Central memory CD4-positive, alpha-beta T cell (primary cell): Measurements from ENCODE around the gene STAT2.
"Not testable (repeated sequence)": the region's sequence is repeated elsewhere in the genome, so short reads cannot be mapped to it uniquely, and the experiment has no call there.

Experiments used
- DNase-seq: peaks from one replicate; pipeline ENCODE4 v3.0.0; 2022

Gene STAT2

DNA sequence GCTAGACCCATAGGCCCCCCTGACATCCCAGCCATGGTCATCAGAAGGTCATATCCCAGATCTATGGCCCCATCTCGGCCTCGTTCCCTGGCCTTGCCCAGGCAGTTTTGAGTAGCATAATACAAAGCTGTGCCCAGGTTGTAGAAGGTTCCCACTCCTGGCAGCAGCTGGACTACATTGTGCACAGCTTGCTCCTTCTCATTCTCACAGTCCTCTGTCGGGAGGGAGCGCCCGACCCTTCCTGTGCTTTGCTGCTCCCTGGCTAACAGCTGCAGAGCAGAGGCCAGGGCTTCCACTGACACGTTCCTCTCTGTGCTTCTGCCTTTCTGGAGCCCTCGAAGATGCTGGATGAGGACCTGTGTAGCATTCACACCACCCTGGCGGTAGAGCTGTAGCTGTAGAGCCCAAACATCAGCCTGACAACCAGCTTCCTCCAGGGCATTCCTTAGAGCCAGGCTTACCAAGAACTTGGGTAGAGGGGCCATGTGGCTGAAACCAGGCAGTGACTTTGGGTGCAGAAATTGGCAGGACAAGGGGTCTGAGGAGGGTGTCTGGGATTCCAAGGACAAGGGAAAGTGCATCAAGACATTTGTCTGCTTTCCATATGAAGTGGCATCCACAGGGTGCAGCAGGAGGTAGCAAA lies 1.7 kb upstream of the STAT2 start:
- DNase-seq, result no peak

DNA sequence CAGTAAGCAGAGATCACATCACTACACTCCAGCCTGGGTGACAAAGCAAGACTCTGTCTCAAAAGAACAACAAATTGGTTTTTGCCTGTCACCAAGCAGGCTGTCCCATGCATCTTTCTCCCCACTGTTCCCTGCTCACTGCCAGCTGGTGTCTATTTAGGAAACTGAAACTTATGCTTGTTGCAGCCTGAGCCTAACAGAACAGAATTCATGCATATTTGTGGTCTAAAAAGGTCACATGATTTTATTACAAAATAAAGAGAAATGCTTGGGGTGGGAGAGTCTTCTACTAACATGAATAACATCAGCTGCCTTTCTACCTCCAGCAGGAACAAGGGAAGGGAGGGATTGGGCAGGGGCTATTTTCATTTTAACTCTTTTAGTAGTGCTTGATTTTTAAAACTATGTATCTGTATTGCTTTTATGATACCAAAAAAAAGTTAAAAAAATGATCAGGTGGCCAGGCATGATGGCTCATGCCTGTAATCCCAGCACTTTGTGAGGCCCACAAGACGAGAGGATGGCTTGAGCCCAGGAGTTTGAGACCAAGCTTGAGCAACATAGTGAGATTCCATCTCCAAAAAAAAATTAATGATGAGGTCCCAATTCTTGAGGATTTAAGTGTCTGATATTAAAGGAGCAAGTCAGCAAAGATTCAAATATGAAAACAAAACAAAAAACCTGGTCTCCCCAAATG lies 923 bp downstream of the STAT2 start:
- DNase-seq, result no peak

DNA sequence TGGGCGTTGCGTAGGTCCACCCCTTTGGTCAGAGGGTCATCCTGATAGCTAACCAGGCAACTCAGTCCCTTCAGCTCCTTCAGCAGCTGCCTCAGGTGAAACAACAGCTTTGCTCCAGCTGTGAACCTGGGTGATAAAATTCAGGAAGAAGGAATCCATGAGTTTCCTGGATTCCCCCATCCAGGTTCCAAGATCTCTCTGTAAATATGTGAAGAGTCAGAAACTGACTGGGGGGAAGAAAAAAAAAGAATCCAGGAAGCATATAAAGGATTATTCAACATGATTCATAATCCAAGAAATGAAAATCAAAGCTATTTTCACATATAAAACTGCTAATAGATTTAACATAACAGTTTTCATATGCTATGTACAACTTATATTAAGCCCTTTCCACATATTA lies 8.6 kb downstream of the STAT2 start:
- no peak for DNase-seq

DNA sequence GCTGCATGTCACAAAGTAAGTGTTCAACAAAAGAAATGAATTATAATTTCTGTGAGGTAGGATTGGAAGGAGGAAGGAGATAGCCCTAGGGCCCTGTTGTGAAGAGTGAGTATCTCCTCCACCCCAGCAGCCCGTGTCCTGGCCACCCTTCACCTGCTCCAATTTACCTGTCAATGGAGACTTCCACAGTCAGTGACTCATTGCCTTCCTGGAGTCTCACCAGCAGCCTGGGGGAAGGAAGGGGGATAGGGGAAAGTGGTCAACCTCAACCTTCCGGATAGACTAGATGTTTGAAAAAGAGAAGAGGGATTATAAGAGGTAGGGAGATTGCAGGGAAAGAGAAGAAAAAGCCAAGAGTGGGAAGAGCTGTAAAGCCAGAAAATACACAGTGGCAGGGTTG lies 9.2 kb downstream of the STAT2 start:
- DNase-seq, result no peak

DNA sequence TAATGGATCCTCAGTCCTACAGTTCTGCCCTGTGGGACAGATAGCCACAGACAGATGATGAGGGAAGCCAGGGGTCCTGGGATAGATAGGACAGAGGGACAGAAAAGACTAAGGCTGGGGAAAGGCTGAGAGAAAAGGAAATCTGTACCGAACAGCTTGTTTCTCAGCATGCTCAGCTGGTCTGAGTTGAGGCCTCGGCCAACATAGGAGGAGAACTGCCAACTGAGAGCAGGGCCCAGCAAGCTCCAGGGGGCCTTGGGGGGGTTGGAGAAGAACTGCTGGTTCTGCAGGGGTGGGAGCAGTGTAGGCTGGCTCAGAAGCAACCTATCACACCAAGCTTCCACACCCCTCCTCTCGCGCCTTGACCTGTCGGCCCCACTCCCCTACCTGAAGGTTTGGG lies 11.1 kb downstream of the STAT2 start:
- no peak for DNase-seq

DNA sequence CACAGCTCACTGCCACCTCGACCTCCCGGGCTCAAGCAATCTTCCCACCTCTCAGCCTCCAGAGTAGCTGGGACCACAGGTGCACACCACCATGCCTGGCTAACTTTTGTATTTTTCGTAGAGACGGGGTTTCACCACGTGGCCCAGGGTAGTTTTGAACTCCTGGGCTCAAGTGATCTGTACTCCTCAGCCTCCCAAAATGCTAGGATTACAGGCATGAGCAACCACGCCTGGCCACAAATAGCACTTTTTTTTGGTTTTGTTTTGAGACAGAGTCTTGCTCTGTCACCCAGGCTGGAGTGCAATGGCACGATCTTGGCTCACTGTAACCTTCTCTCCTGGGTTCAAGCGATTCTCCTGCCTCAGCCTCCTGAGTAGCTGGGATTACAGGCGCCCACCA lies 12.7 kb downstream of the STAT2 start:
- DNase-seq, result not testable (repeated sequence)

DNA sequence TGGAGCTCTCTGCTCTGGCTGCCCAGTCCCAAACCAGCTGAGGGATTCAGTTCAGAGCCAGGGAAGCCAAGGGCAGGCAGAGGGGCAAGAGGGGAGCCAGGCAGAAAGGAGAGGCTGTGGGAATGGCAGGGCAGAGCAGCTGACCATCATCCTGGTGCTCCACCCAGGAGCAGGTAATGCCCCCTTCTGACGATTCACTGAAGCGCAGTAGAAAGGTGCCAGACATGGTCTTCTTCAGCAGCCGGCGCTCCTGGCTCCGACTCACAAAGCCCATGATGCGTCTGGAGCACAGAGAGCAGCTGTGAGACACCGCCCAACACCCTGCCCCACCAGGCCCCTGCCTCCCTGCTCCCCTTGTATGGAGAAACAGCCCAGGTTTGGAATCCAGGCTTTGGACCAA lies 13.2 kb downstream of the STAT2 start:
- no peak for DNase-seq

DNA sequence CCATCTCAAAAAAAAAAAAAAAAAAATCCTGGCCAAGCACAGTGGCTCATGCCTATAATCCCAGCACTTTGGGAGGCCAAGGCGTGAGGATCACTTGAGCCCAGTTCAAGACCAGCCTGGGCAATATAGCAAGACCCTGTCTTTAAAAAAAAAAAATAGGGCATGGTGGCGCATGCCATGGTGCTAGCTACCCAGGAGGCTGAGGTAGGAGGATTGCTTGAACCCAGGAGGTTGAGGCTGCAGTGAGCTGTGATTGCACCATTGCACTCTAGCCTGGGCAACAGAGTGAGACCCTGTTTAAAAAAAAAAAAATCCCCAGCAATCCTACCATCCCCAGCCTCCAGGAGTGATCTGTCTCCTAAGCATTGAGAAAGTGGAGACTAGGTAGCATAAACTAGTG lies 17.6 kb downstream of the STAT2 start:
- DNase-seq, result not testable (repeated sequence)

DNA sequence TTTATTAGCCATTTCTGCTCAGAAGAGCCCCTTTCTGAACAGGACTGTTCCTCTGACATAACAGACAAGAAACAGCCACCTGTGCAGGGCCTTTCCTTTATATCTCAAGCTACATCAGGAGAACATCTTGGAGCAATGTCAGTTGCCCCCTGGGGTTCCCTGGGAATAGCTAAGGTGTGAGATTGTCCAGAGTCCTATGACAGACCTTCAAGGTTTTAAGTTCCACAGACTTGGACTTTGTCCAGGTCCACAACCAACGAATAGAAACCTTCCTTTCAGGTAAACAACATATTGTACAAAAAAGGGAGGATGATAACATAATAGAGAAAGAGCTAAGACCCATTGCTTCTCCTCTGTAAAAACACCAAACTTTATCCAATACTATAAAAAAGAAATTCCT lies 18.3 kb downstream of the STAT2 start:
- no peak for DNase-seq

DNA sequence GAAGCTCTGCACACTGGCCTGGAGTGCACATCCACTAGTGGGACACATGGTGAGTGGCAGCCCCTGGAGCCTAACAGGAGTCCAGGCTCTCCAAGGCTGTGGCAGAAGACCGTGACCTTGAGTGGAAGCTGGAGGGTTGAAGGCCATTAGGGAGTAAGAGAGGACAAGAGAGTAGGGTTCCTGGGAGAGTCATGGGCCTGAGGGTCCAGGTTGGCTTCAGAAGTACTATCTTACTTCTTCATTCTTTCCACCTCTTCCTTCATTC lies 20.8 kb downstream of the STAT2 start:
- DNase-seq, result no peak

DNA sequence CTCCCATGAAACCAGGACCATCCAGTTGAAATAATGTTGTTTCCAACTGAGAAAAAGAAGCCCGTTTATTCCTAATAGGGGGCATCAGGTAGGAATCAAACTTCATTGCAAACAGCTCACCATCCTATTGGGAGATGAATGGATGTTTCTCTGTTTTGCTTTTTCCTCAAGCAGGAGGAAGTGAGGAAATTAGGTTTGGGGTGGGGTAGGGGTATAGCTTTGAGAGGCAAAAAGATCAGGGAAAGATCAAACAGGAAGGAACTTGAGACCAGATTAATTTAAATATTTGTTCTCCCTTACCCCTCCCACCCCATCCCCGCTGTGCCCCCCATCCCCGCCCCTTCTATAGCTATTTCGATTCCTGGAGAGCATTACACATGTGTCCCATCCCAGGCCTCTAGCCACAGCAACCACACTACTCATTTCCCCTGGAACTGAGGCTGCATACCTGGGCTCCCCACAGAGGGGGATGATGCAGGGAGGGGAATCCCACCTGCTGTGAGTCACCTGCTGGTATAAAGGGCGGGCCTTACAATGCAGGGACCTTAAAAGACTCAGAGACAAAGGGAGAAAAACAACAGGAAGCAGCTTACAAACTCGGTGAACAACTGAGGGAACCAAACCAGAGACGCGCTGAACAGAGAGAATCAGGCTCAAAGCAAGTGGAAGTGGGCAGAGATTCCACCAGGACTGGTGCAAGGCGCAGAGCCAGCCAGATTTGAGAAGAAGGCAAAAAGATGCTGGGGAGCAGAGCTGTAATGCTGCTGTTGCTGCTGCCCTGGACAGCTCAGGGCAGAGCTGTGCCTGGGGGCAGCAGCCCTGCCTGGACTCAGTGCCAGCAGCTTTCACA lies 21.4 kb downstream of the STAT2 start, which contains the start of gene IL23A:
TSS of gene IL23A (plus strand) at position 577 of the 850 bp plus-strand sequence. CDS start at position 738, 161 bp downstream.
- peak; percentile 90 for DNase-seq

DNA sequence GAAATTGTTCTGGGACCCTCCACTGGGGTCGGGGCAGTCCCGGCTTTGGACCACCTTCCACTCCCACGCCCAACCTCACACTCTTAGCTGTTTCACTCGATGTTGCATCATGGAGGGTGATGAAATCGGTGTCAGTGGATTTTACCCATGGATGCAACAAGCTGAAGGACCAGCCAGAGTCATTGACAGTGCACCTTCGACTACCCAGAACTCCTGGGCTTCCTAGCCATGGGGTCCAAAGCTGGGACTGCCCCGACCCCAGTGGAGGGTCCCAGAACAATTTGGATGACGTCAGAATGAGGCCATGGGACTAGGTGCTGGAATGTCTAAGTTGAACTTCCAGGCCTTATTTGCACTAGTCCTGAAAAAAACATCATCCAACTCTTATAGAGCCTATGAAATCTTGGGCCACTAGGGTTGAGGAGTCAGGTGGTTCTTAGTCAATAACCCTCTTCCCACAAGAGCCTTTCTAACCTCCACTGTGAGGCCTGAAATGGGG lies 22.1 kb downstream of the STAT2 start:
- no peak for DNase-seq

DNA sequence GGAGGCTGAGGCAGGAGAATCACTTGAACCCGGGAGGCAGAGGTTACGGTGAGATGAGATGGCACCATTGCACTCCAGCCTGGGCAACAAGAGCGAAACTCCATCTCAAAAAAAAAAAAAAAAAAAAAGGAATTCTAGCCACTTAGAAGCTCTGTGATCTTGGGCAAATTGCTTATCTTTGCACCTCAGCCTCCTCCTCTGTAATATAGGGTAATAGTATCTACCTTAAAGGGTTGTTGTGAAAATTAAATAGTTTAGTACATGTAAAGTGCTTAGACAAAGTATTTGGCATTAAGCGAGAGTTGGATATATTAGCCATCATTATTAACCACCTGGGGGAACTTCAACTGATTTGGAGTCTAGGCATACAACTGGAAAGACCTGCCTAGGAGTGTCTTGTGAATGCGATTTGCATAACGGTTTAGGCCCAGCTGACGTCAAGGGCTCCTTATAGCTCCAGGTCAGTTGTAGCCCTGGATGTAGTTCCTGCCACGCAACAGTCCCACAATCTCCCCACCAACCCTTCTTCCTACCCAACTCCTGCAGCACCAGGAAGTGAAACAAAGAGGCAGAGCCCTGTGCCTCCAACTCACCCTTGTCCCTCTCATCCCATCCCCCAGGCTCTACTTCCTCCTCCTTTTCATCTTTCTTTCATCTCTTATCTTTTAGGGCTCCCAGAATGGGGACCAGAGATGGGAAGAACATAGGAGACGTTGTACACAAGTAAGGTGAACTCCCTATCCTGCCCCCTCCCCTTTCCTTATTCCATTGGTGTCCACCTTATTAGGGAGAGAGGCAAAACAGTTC lies 23.3 kb downstream of the STAT2 start:
- no peak for DNase-seq

DNA sequence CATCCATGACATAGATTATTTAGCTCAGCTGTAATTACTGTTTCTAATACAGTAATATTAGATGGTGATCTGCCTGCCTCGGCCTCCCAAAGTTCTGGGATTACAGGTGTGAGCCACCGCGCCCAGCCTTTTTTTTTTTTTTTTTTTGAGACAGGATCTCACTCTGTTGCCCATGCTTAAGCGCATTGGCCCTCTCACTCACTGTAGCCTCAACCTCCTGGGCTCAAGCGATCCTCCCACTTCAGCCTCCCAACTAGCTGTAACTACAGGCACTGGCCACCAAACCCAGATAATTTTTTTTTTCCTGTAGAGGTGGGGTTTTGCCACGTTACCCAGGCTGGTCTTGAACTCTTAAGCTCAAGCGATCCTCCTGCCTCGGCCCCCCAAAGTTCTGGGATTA lies 24.4 kb downstream of the STAT2 start:
- not testable (repeated sequence) for DNase-seq

DNA sequence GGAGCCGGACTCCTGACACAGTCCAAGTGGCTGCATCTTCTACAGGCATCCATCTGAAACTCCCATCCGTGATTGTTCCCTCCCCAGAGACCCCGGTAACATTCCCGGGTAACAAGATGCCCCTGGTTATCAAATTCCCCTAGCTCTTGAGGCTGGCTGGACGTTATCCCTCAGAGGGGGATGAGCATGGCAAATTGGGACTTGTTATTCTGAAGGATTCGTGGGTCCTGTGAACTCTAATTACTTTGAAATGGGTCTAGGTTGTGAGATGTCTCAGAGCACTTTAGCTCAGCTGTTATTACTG lies 25.5 kb downstream of the STAT2 start:
- DNase-seq, result no peak

DNA sequence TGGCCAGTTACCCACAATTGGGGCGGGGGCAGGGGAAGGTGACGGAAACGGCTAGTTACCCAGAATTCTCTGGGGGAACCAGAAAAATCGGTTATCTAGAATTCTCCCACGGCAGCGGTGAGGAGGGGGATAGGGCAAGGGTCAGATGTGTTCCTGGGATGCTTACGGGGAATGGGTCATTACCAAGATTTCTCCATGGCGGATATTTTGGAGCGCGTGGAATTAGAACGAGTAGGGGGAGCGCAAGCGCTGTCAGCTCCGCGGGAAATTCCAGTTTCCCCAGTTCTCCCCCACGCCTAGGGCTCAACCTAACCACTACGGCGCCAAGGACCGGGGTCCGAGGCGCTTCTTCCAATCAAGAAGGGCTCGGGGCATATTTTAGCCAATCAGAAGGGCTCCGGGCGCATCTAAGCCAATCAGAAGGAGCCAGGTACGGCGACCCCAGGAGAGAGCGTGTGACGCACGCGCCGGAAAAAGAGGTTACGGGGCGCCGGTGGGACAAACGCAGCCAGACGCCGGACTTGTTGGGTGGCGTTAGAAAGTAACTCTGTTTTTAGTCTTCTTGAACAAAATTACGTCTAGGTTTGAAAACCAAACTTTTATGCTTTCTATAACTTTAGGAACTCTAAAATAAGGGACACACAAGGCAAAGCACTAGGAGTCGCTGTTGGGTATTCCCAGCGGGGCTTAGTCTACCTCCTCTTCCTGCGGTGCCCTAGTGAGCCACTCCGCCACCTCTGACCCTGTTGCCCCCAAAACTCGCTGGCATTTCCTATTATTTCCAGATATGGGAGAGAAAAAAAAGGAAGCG lies 26.0 kb downstream of the STAT2 start, which contains the start of gene PAN2:
TSS of gene PAN2 (minus strand) at position 322 of the 811 bp plus-strand sequence. CDS start 906 bp downstream, outside the sequence.
- DNase-seq, result peak; percentile 95

DNA sequence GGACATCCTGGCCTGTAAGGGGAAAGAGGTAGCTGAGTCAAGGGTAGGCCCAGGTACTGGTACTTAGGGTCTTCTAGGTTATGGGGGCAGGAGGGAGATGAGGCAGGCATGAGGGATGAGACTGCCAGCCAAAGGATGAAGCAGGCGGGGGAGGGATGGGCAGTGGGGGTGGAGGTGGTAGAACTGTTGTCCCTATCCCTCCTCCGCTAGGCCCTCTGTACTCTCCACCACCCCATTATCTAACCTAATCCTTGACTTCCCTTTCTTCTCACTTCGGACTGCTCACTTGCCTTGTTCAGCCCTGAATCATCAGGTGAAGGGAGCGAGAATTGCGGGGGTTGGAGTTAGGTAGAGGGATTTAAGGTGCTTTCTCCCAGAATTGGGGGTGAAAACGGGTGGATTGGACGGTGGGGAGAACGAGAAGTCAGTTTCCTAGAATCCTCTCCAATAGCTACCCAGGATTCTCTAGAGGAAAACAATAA lies 26.7 kb downstream of the STAT2 start:
- no peak for DNase-seq

DNA sequence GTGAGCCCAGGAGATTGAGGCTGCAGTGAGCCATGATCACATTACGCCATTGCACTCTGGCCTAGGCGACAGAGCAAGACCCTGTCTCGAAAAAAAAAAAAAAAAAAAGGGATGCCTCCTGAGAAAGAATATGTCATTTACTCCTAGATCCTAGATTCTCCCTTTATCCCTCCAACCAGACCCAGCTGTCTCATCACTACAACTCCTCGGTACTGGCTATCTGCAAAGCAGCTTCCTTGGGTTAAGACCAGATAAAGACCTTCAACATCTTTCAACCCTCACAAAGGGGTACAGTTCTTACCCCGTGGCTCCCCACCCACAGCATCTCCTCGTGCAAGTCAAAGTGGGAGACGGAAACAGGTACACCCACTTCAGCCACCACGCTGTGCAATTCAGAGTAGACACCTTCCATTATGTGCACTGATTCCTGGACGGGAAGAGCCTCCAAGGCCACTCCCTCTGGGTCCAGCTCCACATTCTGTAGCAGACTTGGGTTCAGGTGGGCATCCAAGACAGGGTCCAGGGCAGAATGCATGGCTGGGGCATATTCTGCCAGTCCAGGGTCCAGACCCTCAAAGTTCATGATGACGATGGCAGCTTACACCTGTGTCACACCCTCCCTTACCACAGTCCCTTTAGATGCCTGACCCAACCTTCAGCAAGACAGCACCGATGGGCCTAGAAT lies 27.3 kb downstream of the STAT2 start:
- no peak for DNase-seq

DNA sequence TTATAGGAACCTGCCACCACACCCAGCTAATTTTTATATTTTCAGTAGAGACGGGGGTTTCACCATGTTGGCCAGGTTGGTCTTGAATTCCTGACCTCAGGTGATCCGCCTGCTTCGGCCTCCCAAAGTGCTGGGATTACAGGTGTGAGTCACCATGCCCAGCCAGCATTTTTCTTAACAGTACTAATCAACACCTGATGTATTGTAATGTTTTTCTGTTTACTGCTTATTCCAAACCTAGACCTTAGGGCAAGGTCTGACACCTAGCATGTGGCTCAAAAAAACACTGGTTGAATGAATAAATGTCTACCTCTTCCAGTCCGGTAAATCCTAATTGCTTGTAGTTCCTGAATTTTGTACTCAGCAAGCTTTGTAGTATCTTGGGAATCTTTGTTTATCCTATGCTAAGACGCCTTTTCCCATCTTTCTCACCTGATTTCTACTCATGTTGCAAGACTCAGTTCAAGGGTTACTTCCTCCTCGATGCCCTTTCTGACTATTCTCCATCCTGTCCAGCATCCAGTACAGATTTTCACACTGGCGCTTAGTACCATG lies 28.9 kb downstream of the STAT2 start:
- DNase-seq, result no peak

DNA sequence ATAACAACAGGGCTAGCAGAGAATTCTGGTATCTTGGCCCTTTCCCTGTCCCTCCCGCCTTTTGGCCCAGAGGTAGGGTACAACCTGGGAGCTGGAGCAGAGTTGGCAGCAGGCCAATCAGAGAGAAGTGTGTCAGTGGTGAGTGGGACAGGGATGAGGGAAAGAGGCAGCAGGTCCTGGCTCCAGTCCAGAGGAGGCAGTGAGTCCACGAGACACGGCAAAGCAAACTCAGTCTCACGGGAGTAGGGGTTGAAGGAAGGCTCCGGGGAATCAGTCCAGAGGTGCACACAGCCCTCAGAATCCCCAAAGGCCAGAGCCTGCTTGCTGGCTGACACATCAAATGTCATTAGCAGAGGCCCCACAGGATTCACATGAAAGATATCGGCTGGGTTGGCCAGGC lies 33.4 kb downstream of the STAT2 start:
- DNase-seq, result no peak

DNA sequence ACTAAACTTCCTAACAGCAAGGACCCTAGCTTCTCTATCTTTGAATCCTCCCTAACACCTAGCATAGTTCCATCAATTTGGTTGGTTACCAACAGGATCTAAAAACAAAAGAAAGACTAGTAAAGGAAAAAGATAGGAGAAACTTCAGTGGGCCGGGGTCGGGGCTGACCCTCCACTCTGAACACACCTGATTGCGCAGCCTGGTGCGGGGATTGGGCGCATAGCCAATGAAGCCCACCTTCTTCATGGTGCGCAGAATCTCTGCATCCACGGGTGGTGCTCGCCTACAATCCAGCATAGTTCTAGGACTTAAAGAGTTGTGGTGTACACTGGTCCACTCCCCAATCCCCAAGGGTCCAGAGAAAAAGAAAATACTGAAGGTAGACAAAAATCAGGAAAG lies 33.8 kb downstream of the STAT2 start:
- no peak for DNase-seq
